ENCODE measurements around the gene PTK6.

Gene PTK6

DNA sequence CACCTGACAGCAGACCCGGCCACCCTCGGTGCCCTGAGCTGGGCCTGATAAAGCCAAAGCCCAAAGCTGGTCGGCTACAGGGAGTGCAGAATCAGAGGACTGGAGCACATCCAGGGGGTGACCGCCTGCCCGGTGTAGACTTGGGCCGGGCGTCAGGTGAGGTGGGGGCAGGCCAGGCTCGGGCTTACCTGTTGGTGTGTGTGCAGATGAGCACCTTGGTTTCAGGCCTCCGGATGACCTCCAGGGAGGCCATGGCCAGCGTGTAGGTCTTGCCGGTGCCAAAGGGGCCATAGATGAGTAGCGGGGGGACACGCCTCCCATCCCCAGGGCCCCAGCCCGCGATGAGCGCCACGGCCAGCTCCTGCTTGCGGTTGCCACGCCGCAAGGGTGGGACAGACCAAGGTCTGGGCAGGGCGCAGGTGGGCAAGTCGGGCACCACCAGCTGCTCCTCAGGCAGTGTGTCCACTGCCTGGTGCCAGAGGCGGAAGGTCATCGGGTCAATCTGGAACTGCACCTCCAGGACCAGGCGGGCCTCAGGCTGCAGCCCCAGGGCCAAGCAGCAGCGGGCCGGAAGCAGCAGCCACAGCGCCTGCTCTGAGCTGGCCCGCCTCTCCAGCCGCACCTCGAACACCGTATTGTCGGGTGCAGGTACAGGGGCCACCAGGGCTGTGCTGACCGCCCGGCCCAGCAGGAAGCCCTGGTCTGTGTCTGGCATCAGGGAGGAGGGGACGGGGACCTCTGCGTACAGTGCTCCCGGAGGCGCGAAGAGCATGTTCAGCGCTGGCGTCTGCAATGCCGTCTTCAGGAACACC is 31.2 kb upstream of the PTK6 start:
- no peaks in the 10 kb centered on the region for H3K9me3 ChIP-seq (ENCODE audit: control insufficient read depth in 2 of 2, low read length in 2 of 2)
- H3K27me3 ChIP-seq (ENCODE audit: control insufficient read depth in 2 of 2, insufficient read depth in 2 of 2, low read length in 2 of 2), result no peaks in the 10 kb centered on the region
- peaks cover 4 to 8% of the 10 kb centered on the region in 2 donors for H3K4me1 ChIP-seq (ENCODE audit: control insufficient read depth in 2 of 2, insufficient read depth in 2 of 2, low read length in 2 of 2)
- H3K4me3 ChIP-seq (ENCODE audit: low read length in 2 of 2), result peak overlapping the region in 1 of 2 donors; percentile 26
- peaks cover 15 to 17% of the 10 kb centered on the region in 2 donors for H3K36me3 ChIP-seq (ENCODE audit: control insufficient read depth in 2 of 2, insufficient read depth in 2 of 2, low read length in 2 of 2)
- peak overlapping the region in 1 of 2 donors; percentile 70 for H3K27ac ChIP-seq (ENCODE audit: low read depth in 2 of 2, low read length in 2 of 2)
- peak overlapping the region in 1 of 2 donors; percentile 3 for H3K9ac ChIP-seq (ENCODE audit: low read depth in 1 of 2, low read length in 2 of 2)

DNA sequence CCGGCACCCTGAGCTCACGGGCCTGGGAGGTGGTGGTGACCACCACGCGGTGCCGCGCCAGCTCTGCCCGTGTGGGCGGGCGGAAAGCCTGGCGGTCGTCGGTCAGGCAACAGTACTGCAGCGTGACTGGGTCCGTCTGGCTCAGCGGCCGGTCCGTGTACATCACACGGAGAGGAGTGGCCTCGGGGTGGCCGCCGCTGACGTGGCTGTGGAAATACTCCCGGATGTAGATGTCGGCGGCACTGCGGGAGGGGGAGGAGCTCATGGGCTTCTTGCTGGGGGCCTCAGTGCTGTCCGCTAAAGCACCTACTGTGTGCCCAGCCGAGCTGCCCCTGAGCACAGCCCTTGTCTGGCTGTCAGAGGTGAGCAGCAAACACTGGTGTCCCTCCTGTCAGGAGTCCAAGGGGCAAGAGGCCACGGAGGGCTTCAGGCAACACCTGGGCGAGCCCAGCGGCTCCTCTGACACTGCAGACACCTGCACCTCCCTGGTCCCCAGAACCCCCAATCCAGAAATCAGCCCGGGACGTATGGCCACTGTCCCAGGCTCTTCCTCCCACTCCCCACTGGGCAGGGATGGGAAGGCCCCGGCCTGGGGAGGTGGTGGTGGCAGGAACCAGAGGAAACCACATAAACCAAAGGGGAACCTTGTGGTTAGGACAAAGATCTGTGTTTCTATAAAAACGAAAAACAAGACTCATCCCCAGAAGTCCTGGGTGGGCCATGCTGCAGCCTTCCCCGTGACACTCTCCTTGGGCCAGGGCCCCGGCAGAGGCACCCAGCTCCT is 30.4 kb upstream of the PTK6 start:
- H3K27me3 ChIP-seq (ENCODE audit: control insufficient read depth in 2 of 2, insufficient read depth in 2 of 2, low read length in 2 of 2), result no peaks in the 10 kb centered on the region
- H3K36me3 ChIP-seq (ENCODE audit: control insufficient read depth in 2 of 2, insufficient read depth in 2 of 2, low read length in 2 of 2), result peaks cover 19 to 22% of the 10 kb centered on the region in 2 donors
- peaks cover 0 to 5% of the 10 kb centered on the region in 2 donors for H3K4me1 ChIP-seq (ENCODE audit: control insufficient read depth in 2 of 2, insufficient read depth in 2 of 2, low read length in 2 of 2)
- peak overlapping the region in 1 of 2 donors; percentile 3 for H3K9ac ChIP-seq (ENCODE audit: low read depth in 1 of 2, low read length in 2 of 2)
- H3K9me3 ChIP-seq (ENCODE audit: control insufficient read depth in 2 of 2, low read length in 2 of 2), result no peaks in the 10 kb centered on the region
- peak overlapping the region; percentile 21 to 70 for H3K27ac ChIP-seq (ENCODE audit: low read depth in 2 of 2, low read length in 2 of 2)
- H3K4me3 ChIP-seq (ENCODE audit: low read length in 2 of 2), result peak overlapping the region in 1 of 2 donors; percentile 50

DNA sequence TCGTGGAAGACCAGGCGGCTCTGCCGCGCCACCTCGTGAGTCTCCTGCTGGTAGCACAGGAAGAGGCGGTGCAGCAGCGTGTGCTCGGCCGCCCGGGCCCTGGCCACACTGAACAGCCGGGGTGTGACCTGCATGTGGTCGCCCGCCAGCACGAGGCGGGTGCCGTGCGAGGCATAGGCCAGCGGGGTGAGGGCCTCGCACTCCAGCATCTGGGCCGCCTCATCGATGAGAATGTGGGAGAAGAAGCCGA is 29.9 kb upstream of the PTK6 start:
- H3K9ac ChIP-seq (ENCODE audit: low read depth in 1 of 2, low read length in 2 of 2), result no peak overlapping the region
- no peaks in the 10 kb centered on the region for H3K9me3 ChIP-seq (ENCODE audit: control insufficient read depth in 2 of 2, low read length in 2 of 2)
- peak overlapping the region; percentile 9 to 21 for H3K27ac ChIP-seq (ENCODE audit: low read depth in 2 of 2, low read length in 2 of 2)
- peaks cover 0 to 5% of the 10 kb centered on the region in 2 donors for H3K4me1 ChIP-seq (ENCODE audit: control insufficient read depth in 2 of 2, insufficient read depth in 2 of 2, low read length in 2 of 2)
- H3K27me3 ChIP-seq (ENCODE audit: control insufficient read depth in 2 of 2, insufficient read depth in 2 of 2, low read length in 2 of 2), result no peaks in the 10 kb centered on the region
- no peak overlapping the region for H3K4me3 ChIP-seq (ENCODE audit: low read length in 2 of 2)
- H3K36me3 ChIP-seq (ENCODE audit: control insufficient read depth in 2 of 2, insufficient read depth in 2 of 2, low read length in 2 of 2), result peaks cover 22% of the 10 kb centered on the region in 2 donors

DNA sequence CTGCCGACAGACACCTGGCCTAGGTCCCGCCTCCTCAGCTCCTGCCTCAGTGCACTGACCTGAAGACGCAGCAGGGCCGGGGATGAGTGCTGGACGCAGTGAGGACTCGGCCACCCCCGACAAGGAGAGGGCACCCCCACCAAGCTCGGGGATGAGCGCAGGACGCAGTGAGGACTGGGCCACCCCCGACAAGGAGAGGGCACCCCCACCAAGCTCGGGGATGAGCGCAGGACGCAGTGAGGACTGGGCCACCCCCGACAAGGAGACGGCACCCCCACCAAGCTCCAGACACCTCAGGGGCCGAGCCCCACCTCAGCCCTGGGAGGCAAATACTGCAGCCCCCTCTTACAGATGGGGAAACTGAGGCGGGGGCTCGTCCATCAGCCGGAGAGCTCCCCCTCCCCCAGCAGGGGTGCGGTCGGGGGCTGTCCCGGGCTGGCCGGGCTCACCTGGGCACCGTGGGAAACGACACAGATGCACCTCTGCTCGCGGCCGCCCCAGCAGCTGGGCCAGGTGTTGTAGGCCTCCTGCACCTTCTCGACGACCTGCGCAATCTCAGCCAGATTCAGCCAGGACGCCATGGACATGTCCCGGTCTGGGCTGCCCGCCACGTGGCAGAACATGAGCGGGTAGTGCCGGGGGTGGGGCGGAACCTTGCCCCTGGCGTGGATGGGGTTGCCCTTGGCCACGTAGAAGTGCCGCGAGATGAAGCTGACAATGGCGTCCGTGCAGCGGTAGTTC is 29.4 kb upstream of the PTK6 start:
- peaks cover 0 to 5% of the 10 kb centered on the region in 2 donors for H3K4me1 ChIP-seq (ENCODE audit: control insufficient read depth in 2 of 2, insufficient read depth in 2 of 2, low read length in 2 of 2)
- H3K9me3 ChIP-seq (ENCODE audit: control insufficient read depth in 2 of 2, low read length in 2 of 2), result no peaks in the 10 kb centered on the region
- peaks cover 22% of the 10 kb centered on the region in 2 donors for H3K36me3 ChIP-seq (ENCODE audit: control insufficient read depth in 2 of 2, insufficient read depth in 2 of 2, low read length in 2 of 2)
- peak overlapping the region in 1 of 2 donors; percentile 9 for H3K27ac ChIP-seq (ENCODE audit: low read depth in 2 of 2, low read length in 2 of 2)
- H3K4me3 ChIP-seq (ENCODE audit: low read length in 2 of 2), result no peak overlapping the region
- no peaks in the 10 kb centered on the region for H3K27me3 ChIP-seq (ENCODE audit: control insufficient read depth in 2 of 2, insufficient read depth in 2 of 2, low read length in 2 of 2)
- no peak overlapping the region for H3K9ac ChIP-seq (ENCODE audit: low read depth in 1 of 2, low read length in 2 of 2)

DNA sequence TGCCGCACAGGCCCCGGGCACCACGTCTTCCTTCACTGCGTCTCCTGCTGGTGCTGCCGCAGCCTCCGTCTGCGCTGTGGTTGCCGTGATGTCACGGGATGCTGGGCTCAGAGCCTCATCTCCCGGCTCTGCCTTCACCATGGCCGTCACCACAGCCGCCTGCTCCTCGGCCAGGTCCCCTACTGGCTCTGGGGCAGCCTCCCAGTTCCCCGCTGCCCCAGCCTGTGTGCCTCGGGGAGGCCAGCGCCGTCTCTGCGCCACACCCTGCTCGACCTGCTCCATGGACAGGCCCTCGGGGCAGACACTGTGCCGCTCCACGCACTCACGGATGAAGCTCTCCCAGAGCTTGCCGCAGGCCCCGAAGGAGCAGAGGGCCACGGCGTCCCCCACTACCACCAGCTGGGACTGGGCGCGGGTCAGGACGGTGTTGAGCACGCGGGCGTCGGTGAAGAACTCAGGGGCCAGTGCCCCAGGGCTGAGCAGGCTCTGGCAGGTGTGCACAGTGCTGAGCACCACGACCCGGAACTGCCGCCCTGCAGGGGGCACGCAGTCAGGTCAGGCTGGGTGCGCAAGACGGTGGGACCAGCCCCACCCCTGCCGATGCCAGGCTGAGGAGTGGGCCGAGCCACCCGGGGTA is 28.6 kb upstream of the PTK6 start:
- Histone ChIP-seq H3K9me3 (ENCODE audit: control insufficient read depth in 2 of 2, low read length in 2 of 2) (no peaks in the 10 kb centered on the region), H3K4me1 (ENCODE audit: control insufficient read depth in 2 of 2, insufficient read depth in 2 of 2, low read length in 2 of 2) (peaks cover 0 to 5% of the 10 kb centered on the region in 2 donors), H3K9ac (ENCODE audit: low read depth in 1 of 2, low read length in 2 of 2) (no peak overlapping the region), H3K27ac (ENCODE audit: low read depth in 2 of 2, low read length in 2 of 2) (no peak overlapping the region), H3K4me3 (ENCODE audit: low read length in 2 of 2) (no peak overlapping the region), H3K36me3 (ENCODE audit: control insufficient read depth in 2 of 2, insufficient read depth in 2 of 2, low read length in 2 of 2) (peaks cover 23 to 27% of the 10 kb centered on the region in 2 donors), H3K27me3 (ENCODE audit: control insufficient read depth in 2 of 2, insufficient read depth in 2 of 2, low read length in 2 of 2) (no peaks in the 10 kb centered on the region)

DNA sequence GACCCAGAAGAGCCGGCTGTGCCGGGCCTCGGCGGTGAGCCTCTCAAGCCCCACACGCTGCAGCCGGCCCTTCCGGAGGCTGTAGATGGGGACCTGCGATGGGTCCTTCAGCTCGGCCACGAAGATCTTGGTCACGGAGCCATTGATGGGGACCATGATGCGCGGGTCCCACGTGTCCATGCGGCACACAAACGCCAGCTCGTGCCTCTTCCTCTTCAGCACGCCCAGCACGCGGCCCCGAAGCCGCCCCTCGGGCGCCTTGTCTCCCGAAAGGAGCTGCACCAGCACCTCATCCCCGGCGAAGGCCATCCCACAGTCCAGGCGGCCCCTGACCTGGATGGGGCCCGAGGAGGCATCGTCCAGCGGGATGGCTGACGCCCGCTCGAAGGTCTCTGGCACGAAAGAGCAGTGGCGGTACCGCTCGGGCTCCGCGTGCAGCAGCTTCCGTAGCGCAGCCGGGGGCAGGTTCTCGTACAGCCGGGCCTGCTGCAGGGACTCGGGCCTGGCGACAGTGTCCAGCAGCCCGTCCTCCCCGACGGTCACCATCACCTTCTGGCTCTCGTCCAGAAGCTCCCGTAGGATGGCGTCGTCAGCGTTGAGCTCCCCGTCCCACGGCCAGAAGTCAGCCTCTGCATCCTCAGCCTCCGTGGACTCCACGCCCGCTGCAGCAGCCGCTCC is 28.0 kb upstream of the PTK6 start:
- Histone ChIP-seq H3K4me1 (ENCODE audit: control insufficient read depth in 2 of 2, insufficient read depth in 2 of 2, low read length in 2 of 2) (peaks cover 0 to 5% of the 10 kb centered on the region in 2 donors), H3K27ac (ENCODE audit: low read depth in 2 of 2, low read length in 2 of 2) (no peak overlapping the region), H3K9ac (ENCODE audit: low read depth in 1 of 2, low read length in 2 of 2) (no peak overlapping the region), H3K4me3 (ENCODE audit: low read length in 2 of 2) (no peak overlapping the region), H3K36me3 (ENCODE audit: control insufficient read depth in 2 of 2, insufficient read depth in 2 of 2, low read length in 2 of 2) (peaks cover 30 to 33% of the 10 kb centered on the region in 2 donors), H3K9me3 (ENCODE audit: control insufficient read depth in 2 of 2, low read length in 2 of 2) (no peaks in the 10 kb centered on the region), H3K27me3 (ENCODE audit: control insufficient read depth in 2 of 2, insufficient read depth in 2 of 2, low read length in 2 of 2) (no peaks in the 10 kb centered on the region)

- no peak overlapping the region for H3K27ac ChIP-seq (ENCODE audit: low read depth in 2 of 2, low read length in 2 of 2)
- H3K27me3 ChIP-seq (ENCODE audit: control insufficient read depth in 2 of 2, insufficient read depth in 2 of 2, low read length in 2 of 2), result no peaks in the 10 kb centered on the region
- peaks cover 0 to 5% of the 10 kb centered on the region in 2 donors for H3K4me1 ChIP-seq (ENCODE audit: control insufficient read depth in 2 of 2, insufficient read depth in 2 of 2, low read length in 2 of 2)
- H3K9ac ChIP-seq (ENCODE audit: low read depth in 1 of 2, low read length in 2 of 2), result no peak overlapping the region
- H3K9me3 ChIP-seq (ENCODE audit: control insufficient read depth in 2 of 2, low read length in 2 of 2), result no peaks in the 10 kb centered on the region
- no peak overlapping the region for H3K4me3 ChIP-seq (ENCODE audit: low read length in 2 of 2)
- H3K36me3 ChIP-seq (ENCODE audit: control insufficient read depth in 2 of 2, insufficient read depth in 2 of 2, low read length in 2 of 2), result peaks cover 30 to 35% of the 10 kb centered on the region in 2 donors
These were observed 27.0 kb upstream of the PTK6 start for GRCh38 chr20:63564036-63564810.

DNA sequence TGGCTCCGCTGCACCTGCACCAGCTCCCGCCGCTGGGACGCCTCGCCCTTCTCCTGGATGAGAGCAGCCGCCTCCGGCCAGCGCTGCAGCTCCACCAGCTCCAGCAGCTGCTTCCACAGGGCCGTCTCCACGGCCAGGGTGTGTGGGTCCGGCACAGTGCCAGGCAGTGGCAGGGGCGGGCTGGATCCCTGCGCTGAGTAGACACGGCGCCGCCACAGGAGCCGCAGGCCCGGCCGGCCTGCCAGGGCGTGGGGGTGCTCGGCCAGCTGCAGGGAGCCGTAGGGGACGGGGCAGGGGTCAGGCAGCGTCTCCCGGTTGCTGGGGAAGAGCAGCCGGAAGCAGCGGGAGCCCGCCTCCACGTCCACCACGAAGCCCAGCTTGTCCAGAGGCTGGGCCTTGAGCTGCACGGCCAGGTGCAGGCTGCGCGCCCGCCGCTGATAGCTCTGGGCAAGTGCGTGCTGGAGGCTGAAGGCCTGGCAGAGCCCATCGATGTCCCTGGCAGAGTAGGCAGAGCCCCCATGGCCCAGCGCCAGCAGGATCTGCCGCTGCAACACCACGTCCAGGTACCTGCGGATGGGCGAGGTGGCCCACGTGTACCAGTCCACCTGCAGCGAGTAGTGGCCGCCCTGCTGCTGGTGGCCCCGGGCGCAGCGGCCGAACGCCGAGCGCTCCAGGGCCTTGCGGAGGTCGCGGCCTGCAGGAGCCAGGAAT is 26.2 kb upstream of the PTK6 start:
- H3K27me3 ChIP-seq (ENCODE audit: control insufficient read depth in 2 of 2, insufficient read depth in 2 of 2, low read length in 2 of 2), result no peaks in the 10 kb centered on the region
- H3K4me1 ChIP-seq (ENCODE audit: control insufficient read depth in 2 of 2, insufficient read depth in 2 of 2, low read length in 2 of 2), result peaks cover 0 to 4% of the 10 kb centered on the region in 2 donors
- no peak overlapping the region for H3K9ac ChIP-seq (ENCODE audit: low read depth in 1 of 2, low read length in 2 of 2)
- H3K4me3 ChIP-seq (ENCODE audit: low read length in 2 of 2), result no peak overlapping the region
- H3K27ac ChIP-seq (ENCODE audit: low read depth in 2 of 2, low read length in 2 of 2), result no peak overlapping the region
- H3K9me3 ChIP-seq (ENCODE audit: control insufficient read depth in 2 of 2, low read length in 2 of 2), result no peaks in the 10 kb centered on the region
- H3K36me3 ChIP-seq (ENCODE audit: control insufficient read depth in 2 of 2, insufficient read depth in 2 of 2, low read length in 2 of 2), result peaks cover 30 to 35% of the 10 kb centered on the region in 2 donors
